Rectal smooth muscle tissue (tissue), 1 donor: ENCODE results near the gene FGF18.

ENCODE experiments used
- H3K27ac ChIP-seq: one replicate; pipeline ENCODE4 v1.7.0; 2013; ENCODE audit warnings: low read depth, low read length, inconsistent platforms
- H3K27me3 ChIP-seq: one replicate; pipeline ENCODE4 v1.7.0; 2013; ENCODE audit warnings: low read length; ENCODE audit not compliant: control insufficient read depth, insufficient read depth
- H3K36me3 ChIP-seq: one replicate; pipeline ENCODE4 v1.7.0; 2013; ENCODE audit warnings: low read length; ENCODE audit not compliant: control insufficient read depth, insufficient read depth
- H3K4me1 ChIP-seq: one replicate; pipeline ENCODE4 v1.7.0; 2013; ENCODE audit warnings: low read length; ENCODE audit not compliant: control insufficient read depth, insufficient read depth
- H3K4me3 ChIP-seq: one replicate; pipeline ENCODE4 v1.7.0; 2013; ENCODE audit warnings: low read length
- H3K9ac ChIP-seq: one replicate; pipeline ENCODE4 v1.7.0; 2013; ENCODE audit warnings: low read length

Gene FGF18

DNA sequence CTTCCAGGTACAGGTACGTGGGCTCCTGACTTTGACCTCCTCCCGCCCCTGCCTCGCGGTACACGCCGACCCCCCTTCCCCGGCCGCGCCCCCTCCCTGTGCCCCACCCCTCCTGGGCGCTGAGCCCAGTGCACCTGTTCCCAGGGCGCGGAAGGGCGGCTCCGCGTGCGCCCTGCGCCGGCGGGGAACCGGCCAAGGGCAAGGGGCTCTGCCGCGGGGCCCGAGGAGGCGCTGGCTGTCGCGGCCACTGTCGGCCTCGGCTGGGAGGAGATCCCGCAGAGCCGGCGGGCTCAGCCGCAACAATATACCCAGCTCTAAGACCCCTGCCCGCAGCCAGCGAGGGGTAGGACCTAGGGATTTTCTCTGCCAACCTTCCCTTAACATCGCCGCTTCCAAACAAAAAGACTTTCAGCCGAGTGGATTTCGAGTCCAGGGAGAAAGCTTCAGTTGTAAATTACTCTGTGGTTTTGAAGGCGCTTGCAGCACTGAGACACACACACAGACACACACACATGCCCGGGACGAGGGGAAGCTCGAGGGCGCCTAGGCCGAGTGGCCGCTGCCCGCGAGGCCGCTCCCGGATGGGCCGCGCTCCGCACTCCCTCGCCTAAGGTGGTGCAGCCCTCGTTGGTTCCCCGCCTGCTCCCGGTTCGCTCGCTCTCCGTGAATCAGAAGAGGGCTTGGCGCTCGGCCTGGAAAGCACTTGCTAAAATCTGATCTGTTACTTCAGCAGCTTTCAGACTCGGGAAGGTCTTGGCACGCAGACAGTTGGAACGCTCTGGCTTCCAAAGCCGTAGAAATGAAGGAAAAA is 1.2 kb downstream of the FGF18 start:
- H3K27me3 ChIP-seq: no peaks in the 10 kb centered on the region
- no peaks in the 10 kb centered on the region for H3K36me3 ChIP-seq
- no peak overlapping the region for H3K27ac ChIP-seq
- H3K4me3 ChIP-seq: peak overlapping the region; percentile 52
- peaks cover 4% of the 10 kb centered on the region for H3K4me1 ChIP-seq
- no peak overlapping the region for H3K9ac ChIP-seq

DNA sequence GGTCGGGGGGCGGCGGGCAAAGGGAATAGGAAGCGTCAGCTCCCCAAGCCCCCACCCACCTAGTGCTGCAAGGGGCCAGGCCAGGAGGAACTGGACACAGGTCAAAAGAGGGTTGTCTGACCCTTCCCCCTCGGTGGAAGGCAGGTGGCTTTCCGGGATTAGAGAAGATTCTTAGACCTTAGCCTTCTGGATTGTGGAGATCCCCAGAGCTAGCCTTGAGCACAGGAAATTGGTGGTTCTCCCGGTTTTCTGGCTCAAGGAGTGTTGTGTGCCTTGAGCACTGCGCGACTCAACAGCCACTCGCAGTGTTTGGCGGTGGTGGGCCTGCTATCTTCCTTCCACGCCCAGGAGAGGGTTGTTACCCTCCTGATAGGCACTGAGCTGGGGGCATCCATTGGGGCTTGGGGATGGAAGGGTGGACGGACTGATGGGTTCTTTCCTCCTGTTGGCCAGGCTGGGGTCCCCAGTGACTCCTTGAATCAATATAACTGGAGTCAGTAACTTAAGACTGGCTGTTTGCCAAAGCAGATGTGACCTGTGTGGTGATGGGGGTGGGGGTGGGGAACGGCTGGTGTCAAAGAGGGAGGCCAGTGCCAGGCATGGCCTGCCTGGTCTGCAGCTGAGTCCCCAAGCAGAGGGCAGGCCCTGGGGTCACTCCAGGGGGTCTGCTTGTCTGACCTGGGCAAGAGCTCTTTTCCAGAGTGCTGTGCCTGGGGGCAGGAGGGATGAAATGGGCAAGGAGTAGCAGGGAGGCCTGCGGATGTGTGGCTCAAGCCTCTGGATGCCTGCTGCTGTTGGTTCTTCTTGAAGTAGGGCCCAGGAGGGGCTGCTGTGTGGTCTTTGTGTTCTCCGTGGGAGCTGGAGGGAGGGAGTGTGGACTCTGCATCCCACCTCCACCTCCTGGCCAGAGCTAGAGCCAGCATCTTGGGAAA is 2.1 kb downstream of the FGF18 start:
- Histone ChIP-seq H3K27ac (no peak overlapping the region), H3K4me1 (peaks cover 4% of the 10 kb centered on the region), H3K4me3 (no peak overlapping the region), H3K27me3 (no peaks in the 10 kb centered on the region), H3K9ac (no peak overlapping the region), H3K36me3 (no peaks in the 10 kb centered on the region)

DNA sequence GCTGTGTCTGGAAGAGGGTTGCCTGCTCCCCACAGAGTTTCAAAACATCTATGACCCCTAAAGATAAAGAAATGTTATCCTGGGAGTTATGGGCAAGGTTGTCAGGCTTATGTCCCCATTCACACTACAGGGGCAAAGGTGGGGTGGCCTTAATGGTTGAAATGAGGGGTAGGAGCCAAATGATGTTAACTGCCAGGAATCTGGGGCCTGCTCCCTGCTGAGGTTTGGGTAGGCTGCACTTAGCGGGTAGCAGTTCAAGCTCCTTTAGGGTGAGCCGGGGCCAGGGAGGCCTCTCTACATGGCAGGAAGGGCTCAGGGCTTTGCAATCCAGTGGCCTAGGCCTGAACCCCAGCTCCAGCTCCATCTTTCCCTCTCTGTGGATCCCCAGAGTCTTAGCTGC is 3.0 kb downstream of the FGF18 start:
- Histone ChIP-seq H3K36me3 (no peaks in the 10 kb centered on the region), H3K9ac (no peak overlapping the region), H3K27ac (no peak overlapping the region), H3K4me1 (peaks cover 4% of the 10 kb centered on the region), H3K27me3 (no peaks in the 10 kb centered on the region), H3K4me3 (no peak overlapping the region)

DNA sequence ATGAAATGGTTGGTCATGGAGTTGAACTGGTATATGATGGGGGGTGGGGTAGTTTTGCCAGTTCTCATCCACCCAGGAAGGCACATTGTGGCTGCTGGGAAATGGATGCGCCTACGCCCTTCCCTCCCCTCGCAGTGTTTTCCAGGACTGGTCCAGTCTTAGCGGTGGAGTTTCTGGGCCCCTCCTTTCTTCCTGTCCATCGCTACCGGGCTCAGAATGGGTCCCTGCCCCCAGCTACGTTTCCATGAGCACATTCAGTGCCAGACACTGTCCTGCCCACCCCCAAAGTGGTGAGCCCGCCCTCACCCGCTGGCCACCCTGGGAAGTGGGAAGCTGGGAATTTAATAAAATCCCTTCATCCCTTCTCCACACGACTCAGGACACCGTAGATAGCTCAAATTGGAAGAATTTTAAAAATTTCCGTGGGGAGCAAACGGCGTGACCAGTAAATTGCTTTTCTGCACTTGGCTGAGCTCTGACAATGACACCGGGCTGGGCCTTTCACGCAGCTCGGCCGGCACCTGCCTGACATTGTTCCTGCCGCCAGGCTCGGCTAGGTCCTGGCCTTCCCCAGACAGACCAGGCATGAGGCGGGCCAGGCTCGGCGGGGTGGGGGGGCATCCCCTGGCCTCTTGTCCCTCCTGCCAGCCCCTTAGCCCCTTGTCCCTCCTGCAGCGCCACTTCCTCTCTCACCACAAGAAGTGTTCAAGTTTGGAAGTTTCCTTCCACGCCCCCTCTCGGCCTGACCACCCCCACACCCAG is 3.6 kb downstream of the FGF18 start:
- H3K27ac ChIP-seq: no peak overlapping the region
- peaks cover 4% of the 10 kb centered on the region for H3K4me1 ChIP-seq
- no peaks in the 10 kb centered on the region for H3K27me3 ChIP-seq
- no peak overlapping the region for H3K4me3 ChIP-seq
- no peaks in the 10 kb centered on the region for H3K36me3 ChIP-seq
- no peak overlapping the region for H3K9ac ChIP-seq

DNA sequence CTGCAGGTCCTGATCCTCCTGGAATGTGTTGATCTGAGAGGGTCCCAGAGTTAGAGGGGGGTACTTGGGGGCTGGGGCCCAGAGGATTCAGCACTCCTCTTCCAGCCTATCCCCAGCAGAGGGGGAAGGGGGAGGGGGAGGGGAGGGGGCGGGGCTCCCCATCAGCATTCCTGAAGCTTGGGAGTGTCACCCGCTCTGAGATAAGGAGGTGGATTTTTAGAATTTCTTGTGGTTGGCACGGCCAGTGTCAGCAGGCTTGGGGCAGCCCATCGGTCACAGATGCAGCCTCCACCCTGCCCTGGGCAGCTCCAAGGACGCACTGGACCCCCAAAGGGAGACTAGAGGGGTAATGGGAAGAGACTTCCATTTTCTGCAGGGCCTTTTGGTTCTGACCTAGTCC is 5.3 kb downstream of the FGF18 start:
- Histone ChIP-seq H3K36me3 (no peaks in the 10 kb centered on the region), H3K27me3 (no peaks in the 10 kb centered on the region), H3K27ac (no peak overlapping the region), H3K4me1 (no peaks in the 10 kb centered on the region), H3K4me3 (no peak overlapping the region), H3K9ac (no peak overlapping the region)

- Histone ChIP-seq H3K27ac (no peak overlapping the region), H3K27me3 (no peaks in the 10 kb centered on the region), H3K4me3 (no peak overlapping the region), H3K4me1 (no peaks in the 10 kb centered on the region), H3K9ac (no peak overlapping the region), H3K36me3 (no peaks in the 10 kb centered on the region)
Observed at GRCh38 chr5:171425596-171426244, 6.3 kb downstream of the FGF18 start.

- Histone ChIP-seq H3K4me1 (no peaks in the 10 kb centered on the region), H3K9ac (no peak overlapping the region), H3K27me3 (no peaks in the 10 kb centered on the region), H3K27ac (no peak overlapping the region), H3K36me3 (no peaks in the 10 kb centered on the region), H3K4me3 (no peak overlapping the region)
Observed at GRCh38 chr5:171426266-171426665, 6.8 kb downstream of the FGF18 start.

- no peak overlapping the region for H3K9ac ChIP-seq
- H3K4me3 ChIP-seq: no peak overlapping the region
- H3K27me3 ChIP-seq: no peaks in the 10 kb centered on the region
- no peaks in the 10 kb centered on the region for H3K4me1 ChIP-seq
- no peak overlapping the region for H3K27ac ChIP-seq
- H3K36me3 ChIP-seq: no peaks in the 10 kb centered on the region
Observed at GRCh38 chr5:171426680-171427079, 7.2 kb downstream of the FGF18 start.

GRCh38 chr5:171427318-171428167 is 8.1 kb downstream of the FGF18 start:
- Histone ChIP-seq H3K4me1 (no peaks in the 10 kb centered on the region), H3K9ac (no peak overlapping the region), H3K27ac (no peak overlapping the region), H3K36me3 (no peaks in the 10 kb centered on the region), H3K27me3 (no peaks in the 10 kb centered on the region), H3K4me3 (no peak overlapping the region)

DNA sequence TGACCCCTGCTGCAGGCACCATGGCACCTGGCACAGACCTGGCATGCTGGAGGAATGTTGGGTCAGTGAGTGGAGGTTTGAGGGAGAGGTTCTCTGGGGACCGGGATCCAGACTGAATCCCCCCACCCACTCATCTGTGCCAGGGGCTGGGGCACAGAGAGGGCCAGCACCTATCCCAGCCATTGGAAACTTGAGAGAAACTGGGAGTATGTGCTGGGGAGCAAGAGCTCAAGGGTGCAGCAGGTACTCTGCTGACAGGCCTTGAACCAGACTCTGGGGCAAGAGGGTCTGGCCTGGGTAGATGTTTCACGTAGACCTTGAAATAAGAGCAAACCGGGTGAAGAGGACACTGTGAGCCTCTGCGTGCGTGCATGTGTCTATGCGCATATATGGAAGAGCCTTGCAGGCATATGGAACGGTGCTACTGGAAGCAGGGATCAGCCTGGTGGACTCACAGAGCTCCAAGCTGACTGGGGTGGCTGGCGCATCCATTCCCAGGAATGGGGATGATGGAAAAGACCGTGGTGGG is 8.8 kb downstream of the FGF18 start:
- no peaks in the 10 kb centered on the region for H3K27me3 ChIP-seq
- H3K4me3 ChIP-seq: no peak overlapping the region
- H3K9ac ChIP-seq: no peak overlapping the region
- no peaks in the 10 kb centered on the region for H3K36me3 ChIP-seq
- no peak overlapping the region for H3K27ac ChIP-seq
- no peaks in the 10 kb centered on the region for H3K4me1 ChIP-seq
